Raji (cell line): Measurements from ENCODE around the gene RXRA.

Source experiments
- POLR2A ChIP-seq: IDR thresholded peaks from 2 replicates; pipeline ENCODE4 v1.6.1; 2011; ENCODE audit warnings: low read depth, low read length, control low read depth; ENCODE audit not compliant: insufficient read depth

The RXRA gene

DNA sequence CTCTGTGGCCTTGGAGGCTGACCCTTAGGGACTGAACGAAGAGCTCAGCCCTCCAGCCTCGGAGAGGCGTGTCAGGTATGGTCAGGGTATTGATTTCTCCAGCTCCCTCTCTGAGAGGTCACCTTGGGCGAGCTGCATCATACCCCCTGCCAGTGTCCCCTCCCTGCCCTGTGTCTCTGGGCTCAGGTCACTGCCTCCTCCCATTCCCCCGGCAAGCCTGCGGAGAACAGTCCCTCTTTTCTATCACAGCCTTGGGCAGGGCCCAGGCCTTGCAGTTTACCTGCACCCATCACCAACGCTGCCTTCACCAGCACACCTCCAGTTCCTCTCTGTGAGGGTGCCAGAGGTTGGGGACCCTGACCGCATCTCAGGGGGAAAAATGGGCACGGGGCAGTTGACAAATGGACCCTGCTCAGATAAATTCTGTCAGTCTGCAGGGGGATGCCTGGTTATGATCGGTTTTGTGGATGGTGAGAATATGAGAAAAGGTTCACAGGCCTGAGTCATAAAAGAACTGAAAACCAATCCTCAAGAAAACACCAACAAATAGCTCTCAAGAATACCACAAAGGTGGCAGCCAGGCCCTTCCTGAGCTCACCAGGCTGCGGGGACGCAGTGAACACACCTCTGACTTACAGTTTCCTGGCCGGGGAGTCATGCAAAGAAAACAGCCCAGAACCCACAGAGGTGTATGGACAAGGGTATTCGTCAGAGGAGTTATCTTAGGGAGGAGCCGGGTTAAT lies 24.7 kb upstream of the RXRA start:
- TF ChIP-seq POLR2A, result no peak

DNA sequence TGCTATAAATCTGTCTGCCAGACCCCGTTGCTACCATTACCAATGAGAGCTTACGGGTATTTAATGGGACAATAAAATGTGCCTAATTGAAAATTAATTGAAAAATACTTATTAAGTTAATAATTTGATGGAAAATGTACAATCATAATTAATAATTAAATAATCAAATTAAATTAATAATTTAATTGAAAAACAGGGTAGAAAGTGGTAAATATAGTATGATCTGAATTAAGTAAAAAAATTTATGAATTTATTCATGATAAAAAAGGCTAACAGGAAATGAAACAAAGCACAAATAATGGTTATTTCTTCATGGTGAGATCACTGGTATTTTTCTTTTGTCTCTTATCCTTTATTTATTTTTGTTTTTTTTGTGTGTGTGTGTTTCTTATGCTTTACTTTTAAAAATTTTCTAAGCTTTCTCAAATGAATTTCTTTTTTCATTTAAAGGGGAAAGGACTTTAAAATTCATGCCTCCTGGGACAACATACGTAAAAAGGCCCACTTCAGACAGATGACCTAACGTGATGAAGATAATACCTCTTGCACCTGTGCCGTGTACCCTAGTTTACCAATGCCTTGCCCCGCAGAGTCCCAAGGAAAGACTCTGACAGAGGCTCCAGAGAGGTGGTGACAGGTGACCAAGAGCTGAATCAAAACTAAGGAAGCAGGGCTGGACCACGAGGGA lies 24.0 kb upstream of the RXRA start:
- TF ChIP-seq POLR2A, result no peak

GRCh38 chr9:134303601-134304000 lies 22.7 kb upstream of the RXRA start:
- TF ChIP-seq POLR2A, result no peak

GRCh38 chr9:134304261-134304660 lies 22.0 kb upstream of the RXRA start:
- no peak for TF ChIP-seq POLR2A

DNA sequence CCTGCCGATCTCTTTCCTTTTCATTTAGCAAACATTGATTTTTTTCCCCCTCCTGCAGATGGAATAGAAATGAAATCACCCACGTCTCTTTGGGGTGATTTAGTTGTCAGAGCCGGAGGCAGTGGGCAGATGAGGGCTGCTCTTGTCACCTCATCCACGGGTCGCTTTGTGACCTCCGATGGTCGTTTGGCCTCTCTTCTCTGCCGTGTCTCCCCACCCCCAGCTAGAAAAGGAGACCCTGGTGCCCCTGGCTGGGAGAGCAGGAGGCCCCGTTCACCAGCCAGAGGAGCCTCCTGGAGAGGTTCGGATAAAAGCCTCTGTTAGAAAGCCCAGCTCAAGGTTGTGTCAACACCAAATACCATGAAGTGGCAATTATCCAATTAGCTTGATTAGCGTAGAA lies 21.6 kb upstream of the RXRA start:
- TF ChIP-seq POLR2A, result no peak

GRCh38 chr9:134305533-134305932 lies 20.7 kb upstream of the RXRA start:
- TF ChIP-seq POLR2A, result no peak

DNA sequence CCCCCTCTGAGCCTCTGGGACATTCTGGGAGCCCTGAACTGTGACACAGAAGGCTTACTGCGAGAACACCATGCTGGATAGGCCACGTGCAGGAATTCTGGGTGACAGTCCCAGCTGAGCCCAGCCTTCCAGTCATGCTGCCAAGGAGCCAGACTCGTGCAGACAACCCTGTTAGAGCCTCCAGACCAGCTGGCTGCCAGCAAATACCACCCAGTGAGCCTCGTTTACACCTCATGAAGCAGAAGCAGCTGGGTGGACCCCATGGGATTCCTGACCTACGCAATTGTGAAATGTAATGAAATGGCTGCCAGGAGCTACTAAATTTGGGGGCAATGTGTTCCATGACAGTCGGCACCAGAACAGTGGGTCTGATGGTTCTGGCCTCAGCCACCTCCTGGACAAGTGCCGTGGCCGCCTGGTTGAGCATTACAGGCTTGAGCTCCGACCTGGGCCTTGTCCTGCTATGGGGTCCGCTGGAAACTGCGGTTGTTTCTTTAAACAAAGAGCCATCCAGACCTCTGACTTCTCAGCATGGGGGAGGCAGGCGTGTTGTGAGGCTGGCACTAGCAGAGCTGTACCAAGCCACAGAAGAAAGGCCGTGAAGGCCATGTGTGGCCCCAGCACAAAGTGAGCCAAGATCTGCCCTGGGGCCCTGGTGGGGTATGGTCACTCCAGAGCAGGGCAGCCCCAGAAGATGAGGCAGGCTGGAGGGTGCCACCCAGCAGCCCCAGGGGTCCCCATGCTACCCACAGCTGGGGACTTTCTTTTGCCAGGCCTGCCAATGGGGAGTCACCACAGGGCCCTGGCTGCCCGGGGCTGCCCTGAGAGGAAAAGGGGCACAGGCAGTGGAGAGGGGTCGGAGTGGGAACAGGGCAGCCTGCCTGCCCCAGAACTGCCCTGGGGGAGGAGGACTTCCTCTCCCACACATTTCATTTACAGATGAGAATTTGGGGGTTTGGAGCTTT lies 19.3 kb upstream of the RXRA start:
- TF ChIP-seq POLR2A, result no peak

GRCh38 chr9:134307674-134308638 lies 18.3 kb upstream of the RXRA start:
- no peak for TF ChIP-seq POLR2A

- TF ChIP-seq POLR2A, result no peak
Observed at GRCh38 chr9:134313470-134313869, 12.8 kb upstream of the RXRA start.

DNA sequence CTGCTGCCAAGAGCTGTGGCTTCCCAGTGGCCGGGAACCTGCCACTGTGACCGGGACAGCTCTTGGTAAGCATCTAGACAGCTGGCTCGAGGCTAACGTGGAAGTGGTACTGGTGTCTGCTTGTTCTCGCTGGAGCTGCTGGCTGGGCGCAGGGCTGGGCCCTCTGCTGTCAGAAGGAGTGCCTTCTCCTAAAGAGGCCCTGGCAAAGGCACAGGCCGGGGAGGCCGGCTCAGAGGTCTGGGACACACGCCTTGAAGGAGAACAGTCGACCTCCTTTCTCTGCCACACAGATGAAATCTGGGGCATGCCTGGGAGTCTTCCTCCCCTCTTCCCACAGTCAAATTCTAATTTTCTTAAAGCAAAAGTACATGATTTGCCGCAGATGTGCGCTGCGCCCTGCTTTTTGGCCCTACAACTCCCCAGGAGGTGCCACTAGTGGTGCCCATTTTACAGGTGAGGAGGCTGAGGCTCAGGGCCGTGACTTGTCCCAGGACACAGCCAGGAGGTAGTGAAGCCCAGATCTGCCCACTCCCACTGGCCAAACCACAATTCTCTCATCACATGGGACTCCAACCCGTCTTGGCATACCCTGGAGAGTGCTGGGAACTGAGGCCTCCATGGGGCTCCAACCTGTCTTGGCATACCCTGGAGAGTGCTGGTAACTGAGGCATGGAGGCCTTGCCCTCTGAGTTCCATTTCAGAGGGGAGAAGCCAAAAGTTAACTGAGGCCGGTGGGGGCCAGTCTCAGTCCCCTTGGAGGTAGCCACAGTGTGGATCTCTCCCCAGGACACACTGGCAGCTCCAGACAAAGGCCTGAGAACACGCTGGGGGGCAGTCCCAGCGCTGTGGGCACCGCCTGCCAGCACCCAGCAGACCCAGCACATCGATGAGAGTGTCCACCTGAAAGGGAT lies 12.0 kb upstream of the RXRA start:
- no peak for TF ChIP-seq POLR2A

DNA sequence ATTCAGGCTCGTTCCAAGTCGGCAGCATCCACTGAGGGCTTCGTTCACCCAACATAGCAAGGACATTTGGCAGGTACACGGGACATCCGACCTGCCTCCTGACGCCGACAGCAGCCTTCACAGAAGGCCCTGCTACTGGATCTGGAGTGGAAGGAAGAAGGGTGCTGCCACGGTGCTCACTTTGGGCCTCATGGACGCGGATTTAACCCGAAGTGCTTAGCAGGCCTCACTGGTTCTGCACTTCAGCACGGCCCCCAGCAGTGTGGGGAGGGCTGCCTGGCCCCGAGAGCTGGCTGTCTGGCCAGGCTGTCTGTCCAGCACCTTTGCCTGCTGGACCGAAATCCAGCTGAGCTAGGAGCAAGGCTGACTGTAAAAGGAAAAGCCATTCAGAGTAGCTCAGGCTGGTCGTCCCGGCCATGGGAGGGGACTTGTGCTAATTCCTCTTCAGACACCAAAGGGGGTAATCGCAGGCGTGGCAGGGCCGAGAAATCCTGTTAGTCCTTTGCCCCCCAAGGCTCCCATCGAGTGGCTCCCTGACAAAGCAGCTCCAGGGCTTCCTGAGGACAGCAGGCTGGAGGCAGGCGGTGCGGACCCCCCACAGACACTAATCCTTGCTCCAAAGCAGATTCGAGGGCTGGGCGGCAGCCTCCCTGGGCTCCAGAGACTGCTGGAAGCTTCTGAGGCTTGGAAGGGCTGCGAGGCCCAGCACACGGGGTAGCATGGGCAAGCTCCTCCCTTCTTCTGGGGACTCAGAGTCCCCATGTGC lies 11.1 kb upstream of the RXRA start:
- no peak for TF ChIP-seq POLR2A

- no peak for TF ChIP-seq POLR2A
Observed at GRCh38 chr9:134315716-134316448, 10.4 kb upstream of the RXRA start.
